Kidney epithelial cell (primary cell): ENCODE measurements around the gene FBLN1. TPM values are rescaled to one million over a fixed set of nuclear protein-coding genes. Genes with fewer than 3 reads are reported as not detected.
A peak's percentile ranks its signal among the peaks of the same experiment; 100 is the strongest.

Experiments used
- DNase-seq: peaks from one replicate; pipeline ENCODE4 v3.0.0-alpha.2; 2010; ENCODE audit warnings: low read depth
- H3K27me3 ChIP-seq: 2 replicates; pipeline ENCODE4 v1.6.0; 2011; ENCODE audit warnings: low read length; ENCODE audit not compliant: control insufficient read depth, insufficient read depth
- H3K36me3 ChIP-seq: 2 replicates; pipeline ENCODE4 v1.5.1; 2011; ENCODE audit warnings: low read length; ENCODE audit not compliant: control insufficient read depth, insufficient read depth
- H3K4me3 ChIP-seq: 2 replicates; pipeline ENCODE4 v1.5.1; 2011; ENCODE audit warnings: low read depth, mild to moderate bottlenecking, control low read depth, low read length
- CTCF ChIP-seq: IDR thresholded peaks from 2 replicates; pipeline ENCODE4 v1.5.1; 2011; ENCODE audit warnings: mild to moderate bottlenecking, moderate library complexity, low read length, control low read depth, inconsistent platforms; ENCODE audit not compliant: insufficient read depth, poor library complexity, severe bottlenecking
- total RNA-seq: library from RNA; depleted of rRNA; stranded (reverse); fragments of >200 nt; gene quantifications from 2 replicates; pipeline ENCODE4 v1.2.3, GENCODE V29; 2015

FBLN1 gene
- total RNA-seq, 1 donor from 2014 or later: 32.8 TPM

- Histone ChIP-seq H3K27me3 (peaks cover 3% of the 10 kb centered on the region), H3K36me3 (no peaks in the 10 kb centered on the region), H3K4me3 (no peak overlapping the region)
- DNase-seq: peak; percentile 34
- TF ChIP-seq CTCF: no peak
Measured at GRCh38 chr22:45579306-45579705, 76.6 kb downstream of the FBLN1 start.

- Histone ChIP-seq H3K27me3 (peaks cover 3% of the 10 kb centered on the region), H3K36me3 (no peaks in the 10 kb centered on the region), H3K4me3 (no peak overlapping the region)
- no peak for DNase-seq
- TF ChIP-seq CTCF: no peak
Measured at GRCh38 chr22:45579806-45580725, 77.4 kb downstream of the FBLN1 start.

- Histone ChIP-seq H3K27me3 (no peaks in the 10 kb centered on the region), H3K36me3 (no peaks in the 10 kb centered on the region), H3K4me3 (no peak overlapping the region)
- no peak for DNase-seq
- no peak for TF ChIP-seq CTCF
Measured at GRCh38 chr22:45580726-45581381, 78.2 kb downstream of the FBLN1 start.

GRCh38 chr22:45581549-45582080 is 78.9 kb downstream of the FBLN1 start:
- Histone ChIP-seq H3K4me3 (no peak overlapping the region), H3K36me3 (no peaks in the 10 kb centered on the region), H3K27me3 (no peaks in the 10 kb centered on the region)
- DNase-seq: no peak
- TF ChIP-seq CTCF: no peak

- no peak for DNase-seq
- Histone ChIP-seq H3K27me3 (no peaks in the 10 kb centered on the region), H3K36me3 (no peaks in the 10 kb centered on the region), H3K4me3 (no peak overlapping the region)
- no peak for TF ChIP-seq CTCF
Measured at GRCh38 chr22:45582236-45582954, 79.7 kb downstream of the FBLN1 start.
